Activated CD4-positive, CD25-positive, alpha-beta regulatory T cell treated with anti-CD3 and anti-CD28 coated beads, Interleukin-2, amount 50 U/mL, for 24 hours (primary cell): ENCODE data around the gene LCN2.
A peak's percentile ranks its signal among the peaks of the same experiment; 100 is the strongest.

ENCODE experiments used
- ATAC-seq, 2 donors: fragments of 150-1000 bp; cut with Tn5 transposase; one replicate each; pipeline ENCODE4 v1.10.0; 2021; ENCODE audit warnings: mild to moderate bottlenecking in 1 of 2, moderate library complexity in 1 of 2

LCN2 gene

GRCh38 chr9:128151309-128152132 lies 2.3 kb downstream of the LCN2 start:
- ATAC-seq = no peak

GRCh38 chr9:128152133-128153059 lies 3.1 kb downstream of the LCN2 start:
- no peak for ATAC-seq

- ATAC-seq = no peak
These were observed 4.0 kb downstream of the LCN2 start for GRCh38 chr9:128153060-128153946.

GRCh38 chr9:128153947-128154695 lies 4.9 kb downstream of the LCN2 start:
- no peak for ATAC-seq

- no peak for ATAC-seq
These were observed 6.7 kb downstream of the LCN2 start for GRCh38 chr9:128155736-128156500.

GRCh38 chr9:128159522-128159783 lies 10.2 kb downstream of the LCN2 start:
- ATAC-seq = peak; percentile 19 to 21

- peak; percentile 87 to 89 for ATAC-seq
These were observed 10.7 kb downstream of the LCN2 start, which contains the start of gene BBLN for GRCh38 chr9:128159784-128160602. TSS of gene BBLN (plus strand) at chr9:128160265. CDS start at chr9:128160408, 143 bp downstream.

- peak; percentile 28 to 49 for ATAC-seq
These were observed 11.3 kb downstream of the LCN2 start for GRCh38 chr9:128160603-128160987.

- ATAC-seq = no peak
These were observed 12.1 kb downstream of the LCN2 start for GRCh38 chr9:128161215-128161902.

- no peak for ATAC-seq
These were observed 13.2 kb downstream of the LCN2 start for GRCh38 chr9:128162215-128163026.

GRCh38 chr9:128163027-128163515 lies 13.8 kb downstream of the LCN2 start:
- ATAC-seq = no peak

GRCh38 chr9:128163523-128164306 lies 14.5 kb downstream of the LCN2 start:
- no peak for ATAC-seq

- ATAC-seq = no peak
These were observed 15.1 kb downstream of the LCN2 start for GRCh38 chr9:128164307-128164885.

GRCh38 chr9:128166169-128166568 lies 16.9 kb downstream of the LCN2 start:
- no peak for ATAC-seq

GRCh38 chr9:128167209-128167608 lies 18.0 kb downstream of the LCN2 start:
- ATAC-seq = no peak

- no peak for ATAC-seq
These were observed 19.6 kb downstream of the LCN2 start for GRCh38 chr9:128168731-128169308.

- no peak for ATAC-seq
These were observed 20.2 kb downstream of the LCN2 start for GRCh38 chr9:128169492-128169891.
